K562 (cell line): ENCODE data around the gene FAM24B. TPM values are rescaled to one million over a fixed set of nuclear protein-coding genes. Genes with fewer than 3 reads are reported as not detected.

Experiments used
- CTCF ChIP-seq, 3 experiments: IDR thresholded peaks in 2 of 3; conservative IDR thresholded peaks in 1 of 3; 2 replicates each; pipeline ENCODE4 v1.5.1; 2011 to 2012; ENCODE audit warnings: low read length in 3 of 3, mild to moderate bottlenecking in 3 of 3, control low read depth in 2 of 3, improper control_type of control experiment in 1 of 3, inconsistent platforms in 1 of 3, low read depth in 1 of 3, mixed read lengths in 1 of 3, moderate library complexity in 1 of 3; ENCODE audit not compliant: insufficient read depth in 2 of 3
- ELF1 ChIP-seq: fragments of 200-800 bp; sonication (Bioruptor generic); IDR thresholded peaks from 2 replicates; pipeline ENCODE4 v1.6.1; 2016; ENCODE audit warnings: missing genetic modification characterization, missing compliant biosample characterization
- polyA plus RNA-seq, 8 experiments: library from polyadenylated mRNA; depleted of rRNA in 4 of 8; stranded (reverse) in 5 of 8; unstranded in 3 of 8; fragments of >200 nt; fragmentation: Nextera tagmentation in 2 of 8; fragmentation: Illumina TruSeq in 1 of 8; extraction: Ambion mirVana in 2 of 8; extraction: Trizol in 1 of 8; gene quantifications; 2 replicates each; pipeline versions ENCODE4 v1.2.1 to v1.2.3, GENCODE V29; 2011 to 2014; ENCODE audit warnings: inconsistent platforms in 1 of 8, missing spikeins in 1 of 8
- total RNA-seq, 7 experiments: library from RNA; depleted of rRNA in 6 of 7; stranded (reverse); fragments of >200 nt in 6 of 7; fragmentation: Illumina TruSeq in 2 of 7; extraction: Trizol in 2 of 7; gene quantifications; 2 replicates each; pipeline versions ENCODE4 v1.2.1 to v1.2.3, GENCODE V29; 2011 to 2021; ENCODE audit warnings: low replicate concordance in 1 of 7
- TF ChIP-seq, protein P1 (sequence below), 2 experiments: fragments of 450-650 bp; IDR thresholded peaks; 2 replicates each; pipeline ENCODE4 v1.6.1; 2016; ENCODE audit warnings: mild to moderate bottlenecking in 2 of 2, borderline replicate concordance in 1 of 2, low read depth in 1 of 2, moderate library complexity in 1 of 2
- TF ChIP-seq, protein P2 (sequence below), 2 experiments: fragments of 450-650 bp in 1 of 2; sonication (generic) in 1 of 2; formaldehyde crosslinking in 1 of 2; IDR thresholded peaks; 2 replicates each; pipeline versions ENCODE4 v1.7.1 to v1.9.0; 2016 to 2022; ENCODE audit warnings: inconsistent platforms in 1 of 2, mild to moderate bottlenecking in 1 of 2, missing genetic modification reagents in 1 of 2

FAM24B gene
- total and polyA plus RNA-seq, 9 of the 15 experiments (the other 6 are each of a cell fraction or from before 2014, with no cell fraction given): 6.0 to 19.6 (median 9.2) TPM

DNA sequence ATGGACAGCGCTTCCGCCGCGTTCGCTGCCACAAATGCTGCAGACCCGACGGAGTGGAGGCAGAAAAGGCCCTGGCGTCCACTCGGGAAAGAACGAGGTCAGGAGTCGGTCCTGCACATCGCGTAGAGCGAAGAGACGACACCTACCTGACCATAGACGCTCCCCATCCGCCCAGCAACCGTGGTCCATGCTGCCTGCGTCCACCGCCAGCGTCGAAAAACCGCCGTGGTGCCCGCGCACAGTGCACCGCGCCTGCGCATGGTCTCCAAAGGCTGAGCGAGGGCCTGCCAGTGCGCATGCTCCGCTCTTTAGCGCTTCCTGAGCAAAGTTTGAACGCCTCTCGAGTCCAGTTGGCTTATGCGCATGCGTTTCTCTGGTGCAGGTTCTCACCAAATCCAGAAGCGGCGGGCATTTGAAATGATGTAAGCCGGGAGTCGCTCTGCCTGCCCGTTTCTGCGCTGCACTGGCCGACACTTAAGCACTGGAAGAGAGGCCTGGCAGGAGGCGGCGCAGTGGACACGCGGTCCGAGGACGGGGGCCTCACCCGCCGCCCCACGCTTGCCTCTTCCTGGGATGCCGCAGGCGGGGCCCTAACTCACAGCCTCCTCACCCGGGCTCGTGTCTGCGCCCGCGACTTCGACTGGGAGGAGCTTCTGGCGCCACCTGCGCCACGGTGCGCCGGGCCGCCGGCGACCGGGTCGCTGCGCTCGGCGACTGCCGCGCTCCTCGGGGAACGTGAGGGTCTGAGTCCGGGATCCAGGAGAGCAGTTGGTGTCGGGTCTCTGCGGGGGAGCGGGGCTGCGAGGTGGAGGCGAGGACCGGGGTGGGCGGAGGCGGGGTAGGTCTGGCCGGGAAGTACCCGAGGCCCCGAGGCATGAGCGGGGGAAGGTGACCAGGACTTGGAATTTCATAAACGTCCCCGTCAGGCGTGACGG, at the start of gene FAM24B (continued):
- TF ChIP-seq, protein P1, sequence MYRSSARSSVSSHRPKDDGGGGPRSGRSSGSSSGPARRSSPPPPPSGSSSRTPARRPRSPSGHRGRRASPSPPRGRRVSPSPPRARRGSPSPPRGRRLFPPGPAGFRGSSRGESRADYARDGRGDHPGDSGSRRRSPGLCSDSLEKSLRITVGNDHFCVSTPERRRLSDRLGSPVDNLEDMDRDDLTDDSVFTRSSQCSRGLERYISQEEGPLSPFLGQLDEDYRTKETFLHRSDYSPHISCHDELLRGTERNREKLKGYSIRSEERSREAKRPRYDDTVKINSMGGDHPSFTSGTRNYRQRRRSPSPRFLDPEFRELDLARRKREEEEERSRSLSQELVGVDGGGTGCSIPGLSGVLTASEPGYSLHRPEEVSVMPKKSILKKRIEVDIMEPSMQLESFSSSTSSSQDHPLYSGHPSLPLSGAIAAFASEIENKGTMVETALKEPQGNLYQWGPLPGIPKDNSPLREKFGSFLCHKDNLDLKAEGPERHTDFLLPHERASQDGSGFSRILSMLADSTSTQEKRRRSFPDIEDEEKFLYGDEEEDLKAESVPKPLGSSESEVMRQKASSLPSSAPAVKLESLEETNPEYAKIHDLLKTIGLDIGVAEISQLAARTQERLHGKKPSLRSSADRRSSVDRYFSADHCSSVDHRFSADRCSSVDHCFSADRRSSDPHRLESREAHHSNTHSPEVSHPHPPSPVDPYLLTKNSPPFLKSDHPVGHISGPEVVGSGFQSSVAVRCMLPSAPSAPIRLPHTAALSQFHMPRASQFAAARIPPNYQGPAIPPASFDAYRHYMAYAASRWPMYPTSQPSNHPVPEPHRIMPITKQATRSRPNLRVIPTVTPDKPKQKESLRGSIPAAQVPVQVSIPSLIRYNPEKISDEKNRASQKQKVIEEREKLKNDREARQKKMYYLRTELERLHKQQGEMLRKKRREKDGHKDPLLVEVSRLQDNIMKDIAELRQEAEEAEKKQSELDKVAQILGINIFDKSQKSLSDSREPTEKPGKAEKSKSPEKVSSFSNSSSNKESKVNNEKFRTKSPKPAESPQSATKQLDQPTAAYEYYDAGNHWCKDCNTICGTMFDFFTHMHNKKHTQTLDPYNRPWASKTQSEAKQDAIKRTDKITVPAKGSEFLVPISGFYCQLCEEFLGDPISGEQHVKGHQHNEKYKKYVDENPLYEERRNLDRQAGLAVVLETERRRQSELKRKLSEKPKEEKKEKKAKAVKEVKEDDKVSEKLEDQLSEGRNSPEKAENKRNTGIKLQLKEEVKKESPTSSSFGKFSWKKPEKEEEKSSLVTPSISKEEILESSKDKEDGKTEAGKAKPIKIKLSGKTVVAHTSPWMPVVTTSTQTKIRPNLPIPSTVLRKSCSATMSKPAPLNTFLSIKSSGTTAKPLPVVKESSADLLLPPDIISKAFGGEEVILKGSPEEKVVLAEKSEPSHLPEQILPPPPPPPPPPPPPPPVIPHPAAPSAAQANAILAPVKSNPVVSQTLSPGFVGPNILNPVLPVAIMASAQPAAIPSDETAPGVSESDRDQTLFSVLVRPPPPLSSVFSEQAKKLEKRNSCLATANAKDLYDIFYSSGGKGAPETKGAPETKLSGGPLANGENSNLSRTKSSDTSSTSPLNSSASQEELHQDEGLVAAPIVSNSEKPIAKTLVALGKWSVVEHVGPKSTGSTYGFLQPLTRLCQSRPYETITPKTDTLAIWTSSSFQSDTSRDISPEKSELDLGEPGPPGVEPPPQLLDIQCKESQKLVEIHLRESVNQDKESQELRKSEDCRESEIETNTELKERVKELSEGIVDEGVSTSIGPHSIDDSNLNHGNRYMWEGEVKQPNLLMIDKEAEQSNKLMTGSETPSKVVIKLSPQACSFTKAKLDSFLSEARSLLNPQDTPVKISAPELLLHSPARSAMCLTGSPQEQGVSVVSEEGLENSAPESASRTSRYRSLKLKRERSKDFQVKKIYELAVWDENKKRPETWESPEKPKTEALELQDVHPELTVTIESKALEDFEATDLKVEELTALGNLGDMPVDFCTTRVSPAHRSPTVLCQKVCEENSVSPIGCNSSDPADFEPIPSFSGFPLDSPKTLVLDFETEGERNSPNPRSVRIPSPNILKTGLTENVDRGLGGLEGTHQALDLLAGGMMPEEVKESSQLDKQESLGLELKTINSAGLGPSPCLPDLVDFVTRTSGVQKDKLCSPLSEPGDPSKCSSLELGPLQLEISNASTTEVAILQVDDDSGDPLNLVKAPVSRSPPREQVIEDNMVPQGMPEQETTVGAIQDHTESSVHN (IDR thresholded peaks at IDR 0.05; ENCODE audit: borderline replicate concordance in 1 of 2, low read depth in 1 of 2): no peak
- TF ChIP-seq, protein P2, sequence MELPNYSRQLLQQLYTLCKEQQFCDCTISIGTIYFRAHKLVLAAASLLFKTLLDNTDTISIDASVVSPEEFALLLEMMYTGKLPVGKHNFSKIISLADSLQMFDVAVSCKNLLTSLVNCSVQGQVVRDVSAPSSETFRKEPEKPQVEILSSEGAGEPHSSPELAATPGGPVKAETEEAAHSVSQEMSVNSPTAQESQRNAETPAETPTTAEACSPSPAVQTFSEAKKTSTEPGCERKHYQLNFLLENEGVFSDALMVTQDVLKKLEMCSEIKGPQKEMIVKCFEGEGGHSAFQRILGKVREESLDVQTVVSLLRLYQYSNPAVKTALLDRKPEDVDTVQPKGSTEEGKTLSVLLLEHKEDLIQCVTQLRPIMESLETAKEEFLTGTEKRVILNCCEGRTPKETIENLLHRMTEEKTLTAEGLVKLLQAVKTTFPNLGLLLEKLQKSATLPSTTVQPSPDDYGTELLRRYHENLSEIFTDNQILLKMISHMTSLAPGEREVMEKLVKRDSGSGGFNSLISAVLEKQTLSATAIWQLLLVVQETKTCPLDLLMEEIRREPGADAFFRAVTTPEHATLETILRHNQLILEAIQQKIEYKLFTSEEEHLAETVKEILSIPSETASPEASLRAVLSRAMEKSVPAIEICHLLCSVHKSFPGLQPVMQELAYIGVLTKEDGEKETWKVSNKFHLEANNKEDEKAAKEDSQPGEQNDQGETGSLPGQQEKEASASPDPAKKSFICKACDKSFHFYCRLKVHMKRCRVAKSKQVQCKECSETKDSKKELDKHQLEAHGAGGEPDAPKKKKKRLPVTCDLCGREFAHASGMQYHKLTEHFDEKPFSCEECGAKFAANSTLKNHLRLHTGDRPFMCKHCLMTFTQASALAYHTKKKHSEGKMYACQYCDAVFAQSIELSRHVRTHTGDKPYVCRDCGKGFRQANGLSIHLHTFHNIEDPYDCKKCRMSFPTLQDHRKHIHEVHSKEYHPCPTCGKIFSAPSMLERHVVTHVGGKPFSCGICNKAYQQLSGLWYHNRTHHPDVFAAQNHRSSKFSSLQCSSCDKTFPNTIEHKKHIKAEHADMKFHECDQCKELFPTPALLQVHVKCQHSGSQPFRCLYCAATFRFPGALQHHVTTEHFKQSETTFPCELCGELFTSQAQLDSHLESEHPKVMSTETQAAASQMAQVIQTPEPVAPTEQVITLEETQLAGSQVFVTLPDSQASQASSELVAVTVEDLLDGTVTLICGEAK (IDR thresholded peaks at IDR 0.05): 0 out of 2 replicates have a peak, but pooled peaks have one; percentile 24
- TF ChIP-seq, protein P2 (CRISPR knock-in tag; IDR thresholded peaks at IDR 0.05): no peak
- TF ChIP-seq CTCF (IDR thresholded peaks at IDR 0.05 in 2 of 3, conservative IDR thresholded peaks at IDR 0.05 in 1 of 3; ENCODE audit: insufficient read depth in 2 of 3, low read depth in 1 of 3, low read length in 3 of 3) (no peak; a peak in 1 of 6 replicates), ELF1 (tag) (no peak; the same call in 1 of the 2 replicates)
